Left cardiac atrium (tissue), 4 donors: Measurements from ENCODE around the gene CCDC152. TPM values are rescaled to one million over a fixed set of nuclear protein-coding genes. Genes with fewer than 3 reads are reported as not detected.
"Not testable (repeated sequence)": the region's sequence is repeated elsewhere in the genome, so short reads cannot be mapped to it uniquely, and the experiment has no call there.

Experiments
- ATAC-seq, 2 donors: fragments of 200-7000 bp; cut with Tn5 transposase; one replicate each; pipeline ENCODE4 v1.9.1; 2020; ENCODE audit warnings: mild to moderate bottlenecking in 2 of 2, moderate library complexity in 2 of 2
- DNase-seq: peaks from one replicate; pipeline ENCODE4 v3.0.0-alpha.2; 2020
- intact Hi-C, 2 donors: fragments of 100-400 bp; cut with DNase I; formaldehyde crosslinking; loops; one replicate each; pipeline versions ENCODE4 v1.14.1 to v1.15.1; 2022 to 2023
- total RNA-seq, 2 donors: library from RNA; stranded (reverse); fragmentation: NEBNext Ultra II Directional; extraction: Animal tissue kit (Norgen Biotek cat#: 25700); gene quantifications; one replicate each; pipeline ENCODE4 v1.2.1, GENCODE V29; 2021
- donor health status: DM: no; HTN: yes; CAD: no.
- donor health status: DM: no; HTN: yes; CAD: no; lungs with severe emphysema.
- donor health status: DM: yes; HTN: yes; CAD: no.
- donor health status: Dilated cardiomyopathy.

CCDC152 gene
- total RNA-seq, 2 donors from 2014 or later, result 2.3 to 2.7 TPM

DNA sequence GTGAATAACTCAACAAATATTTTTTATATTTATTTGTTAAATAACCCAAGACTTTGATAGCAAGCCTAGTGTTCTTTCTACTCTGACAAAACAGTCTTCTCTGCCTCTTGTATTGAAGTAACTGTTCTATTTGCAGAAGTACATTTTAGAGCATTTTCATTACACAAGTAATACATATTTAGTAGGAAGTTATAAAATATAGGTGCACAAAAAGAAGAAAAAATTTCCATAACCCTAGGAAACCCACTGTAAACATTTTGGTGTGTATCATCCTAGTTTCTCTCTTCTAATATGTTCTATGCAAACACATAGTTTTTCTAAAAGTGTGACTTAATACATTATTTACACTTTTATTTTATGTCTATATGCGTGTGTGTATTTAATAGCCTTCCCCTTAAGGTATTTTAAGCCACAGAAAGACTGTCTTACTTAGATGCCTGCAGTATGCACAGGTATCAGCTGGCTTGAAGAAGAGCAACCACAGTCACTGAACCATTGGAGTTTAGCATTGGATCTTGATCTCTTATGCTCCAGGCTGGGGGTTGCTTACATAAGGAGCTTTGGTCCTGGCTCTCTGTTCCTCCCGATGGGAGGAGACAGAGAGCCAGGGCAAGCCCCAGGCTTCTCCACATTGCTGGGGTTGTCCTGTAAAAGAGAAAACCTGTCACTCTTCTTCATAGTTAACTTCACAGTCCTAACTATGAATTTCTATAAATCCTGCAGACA, 51.3 kb downstream of the CCDC152 start:
- peak in 1 of 2 donors; percentile 25 for ATAC-seq
- intact Hi-C loops, result loop anchor here in 1 of 2 donors (5.0 kb wide), 1 partner anchor 84 kb away; no protein-coding TSS in a partner anchor
- DNase-seq, result no peak

DNA sequence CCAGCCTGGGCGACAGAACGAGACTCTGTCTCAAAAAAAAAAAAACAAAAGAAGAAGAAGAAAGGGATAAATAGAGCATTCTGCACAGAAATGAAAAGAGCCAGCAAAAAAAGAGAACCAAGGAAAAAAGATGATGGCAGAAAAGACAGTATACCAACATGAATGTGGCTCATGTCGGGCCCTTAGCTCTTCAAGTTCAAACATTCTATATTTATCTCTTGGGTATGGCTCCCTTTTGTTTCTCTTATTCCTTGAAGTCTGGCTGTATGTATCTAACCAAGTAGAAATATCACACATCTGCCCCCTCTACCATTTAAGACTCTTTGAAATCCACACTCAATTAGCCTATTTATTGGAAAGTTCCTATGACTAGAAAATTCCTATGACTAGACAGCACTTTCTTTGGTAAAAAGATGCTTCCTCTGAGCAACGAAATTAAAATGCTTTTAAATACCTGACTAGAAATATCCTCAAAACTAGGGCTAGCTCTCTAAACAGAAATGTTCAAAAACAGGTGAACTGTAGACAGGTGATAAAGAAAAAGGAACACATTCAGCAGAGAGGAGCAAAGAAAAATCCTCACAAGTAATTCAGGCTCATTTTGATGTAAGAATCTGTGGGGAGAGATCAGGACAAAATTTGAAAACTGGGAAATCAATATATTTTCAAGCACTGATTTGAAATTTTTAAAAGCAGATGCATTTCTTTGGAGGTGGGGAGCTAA, 52.4 kb downstream of the CCDC152 start:
- ATAC-seq, result no peak
- intact Hi-C loops, result loop anchor here in 1 of 2 donors (5.0 kb wide), 1 partner anchor 83 kb away; no protein-coding TSS in a partner anchor
- no peak for DNase-seq

DNA sequence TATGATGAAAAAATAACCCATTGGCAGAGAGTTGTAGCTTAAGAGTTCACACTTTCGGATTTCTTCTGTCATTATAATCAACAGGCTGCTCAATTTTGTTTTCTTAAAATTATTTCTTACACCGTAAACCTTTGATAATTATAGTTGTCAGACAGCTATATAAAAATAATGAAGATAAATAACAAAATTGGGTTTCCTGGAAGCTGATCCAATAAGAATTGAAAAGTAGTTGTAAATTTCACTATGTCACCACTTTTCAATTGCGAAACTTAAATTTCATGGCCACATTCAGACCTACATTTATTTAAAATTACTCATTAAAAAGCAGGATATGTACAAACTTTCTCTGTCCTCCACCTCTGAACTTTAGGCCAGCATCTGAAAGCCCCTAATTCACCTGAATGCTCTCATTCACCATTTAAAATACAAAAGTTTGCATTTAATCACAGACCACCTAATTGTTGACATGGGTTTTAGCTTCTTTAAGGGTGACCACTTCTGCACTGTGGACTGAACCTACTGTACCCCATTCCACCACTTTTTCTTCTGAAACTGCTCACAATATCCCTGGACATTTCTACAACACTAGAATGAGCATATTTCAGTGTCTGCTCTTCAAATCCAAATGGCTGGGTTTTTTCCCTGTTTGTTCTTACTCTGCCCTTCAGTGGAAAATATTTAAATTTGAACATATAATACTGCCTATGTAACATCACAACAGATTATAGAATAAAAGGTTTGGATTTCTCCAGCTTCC, 54.4 kb downstream of the CCDC152 start:
- intact Hi-C loops, result no loop called here
- DNase-seq, result no peak
- ATAC-seq, result peak; percentile 6 to 29

DNA sequence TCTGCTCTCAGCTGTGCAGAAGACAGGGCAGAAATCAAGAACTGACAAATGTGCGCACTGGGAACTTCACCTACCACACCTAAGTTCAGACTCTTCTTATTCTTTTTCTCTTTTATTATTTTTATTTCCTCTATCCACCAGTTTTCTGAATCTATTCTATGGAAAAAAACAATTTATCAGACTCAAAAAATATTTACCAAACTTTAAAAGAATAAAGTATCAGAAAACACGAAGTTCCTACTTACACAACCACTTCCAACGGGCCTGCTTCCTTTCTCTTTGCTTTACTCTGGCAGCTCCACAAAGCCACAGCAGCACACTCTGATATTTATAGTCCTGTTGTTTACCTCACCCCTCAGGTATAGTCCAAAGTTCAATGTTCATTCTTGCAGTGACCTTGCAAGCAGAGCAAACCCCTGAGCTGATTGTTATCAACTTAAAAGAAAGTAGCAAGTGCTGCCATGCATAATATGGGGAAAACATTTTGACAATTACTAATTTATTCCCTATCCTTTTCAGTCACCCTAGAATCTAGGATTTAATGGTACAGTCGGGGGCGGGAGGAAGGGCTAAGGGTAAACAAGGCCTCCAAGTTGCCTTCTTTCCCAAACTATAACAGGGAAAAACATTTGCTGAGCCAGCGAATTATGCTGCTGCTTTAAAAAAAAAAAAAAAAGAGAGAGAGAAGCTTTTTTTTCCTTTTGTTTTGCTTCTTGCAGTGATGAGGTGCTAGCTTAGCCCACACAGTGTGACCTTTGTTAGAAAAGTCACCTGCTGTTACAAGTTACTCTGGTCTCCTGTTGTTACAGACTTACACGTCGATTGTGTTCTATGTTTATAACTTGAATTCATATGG, 55.2 kb downstream of the CCDC152 start, which contains the start of gene SELENOP:
Gene SELENOP, minus strand, starts transcription at position 302 of the 856 bp plus-strand sequence. CDS start 3,539 bp downstream, outside the sequence.
- DNase-seq (peak; percentile 59), ATAC-seq (peak; percentile 94 to 96)
- intact Hi-C loops, result no loop called here

DNA sequence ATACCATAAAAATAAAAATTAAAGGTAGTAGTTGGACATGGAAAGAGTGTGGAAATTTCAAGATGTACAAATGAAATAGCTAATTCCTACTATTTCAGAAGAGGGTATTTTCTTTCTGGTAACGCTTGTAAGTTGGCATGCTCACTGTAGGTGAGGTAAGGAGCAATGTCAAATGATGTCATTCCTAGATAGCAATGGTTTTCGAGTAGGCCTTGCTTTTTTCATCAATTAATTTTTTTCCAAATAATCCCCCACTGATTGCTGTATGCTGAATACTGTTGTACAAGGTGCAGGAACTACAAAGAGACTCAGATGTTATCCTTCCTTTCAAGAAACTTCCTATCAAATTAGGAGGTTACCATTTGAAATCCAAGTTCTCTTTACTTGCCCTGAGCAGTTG, 56.0 kb downstream of the CCDC152 start:
- intact Hi-C loops, result no loop called here
- ATAC-seq (no peak), DNase-seq (no peak)

DNA sequence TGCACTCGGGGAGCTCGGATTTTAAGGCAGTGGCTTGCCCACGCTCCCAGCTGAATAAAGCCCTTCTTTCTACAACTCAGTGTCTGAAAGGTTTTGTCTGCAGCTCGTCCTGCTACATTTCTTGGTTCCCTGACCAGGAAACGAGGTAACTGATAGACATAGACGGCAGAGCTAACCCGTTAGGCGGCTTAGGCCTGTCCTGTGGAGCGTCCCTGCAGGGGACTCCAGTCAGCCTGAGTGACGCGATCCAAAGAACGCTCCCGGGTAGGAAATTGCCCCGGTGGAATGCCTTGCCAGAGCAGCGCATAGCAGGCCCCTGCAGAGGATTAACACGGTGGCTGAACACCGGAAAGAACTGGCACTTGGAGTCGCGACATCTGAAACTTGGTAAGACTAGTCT, 56.9 kb downstream of the CCDC152 start:
- peak in 1 of 2 donors; percentile 41 for ATAC-seq

DNA sequence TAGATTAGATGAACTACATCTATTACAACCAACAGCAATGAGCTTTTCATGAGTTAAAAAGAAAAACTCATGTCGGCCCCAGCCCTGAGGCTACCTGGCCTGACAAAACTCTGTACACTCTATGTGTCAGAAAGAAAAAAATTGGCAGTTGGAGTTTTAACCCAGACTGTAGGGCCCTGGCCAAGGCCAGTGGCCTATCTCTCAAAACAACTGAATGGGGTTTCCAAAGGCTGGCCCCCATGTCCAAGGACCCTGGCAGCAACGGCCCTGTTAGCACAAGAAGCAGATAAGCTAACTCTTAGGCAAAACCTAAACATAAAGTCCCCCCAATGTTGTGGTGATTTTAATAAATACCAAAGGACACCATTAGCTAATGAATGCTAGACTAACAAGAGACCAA, 59.9 kb downstream of the CCDC152 start:
- ATAC-seq, DNase-seq, intact Hi-C loops: not testable (repeated sequence)

More for the DNA sequence above, 56.9 kb downstream of the CCDC152 start:
- intact Hi-C loops, result no loop called here
- peak; percentile 22 for DNase-seq

DNA sequence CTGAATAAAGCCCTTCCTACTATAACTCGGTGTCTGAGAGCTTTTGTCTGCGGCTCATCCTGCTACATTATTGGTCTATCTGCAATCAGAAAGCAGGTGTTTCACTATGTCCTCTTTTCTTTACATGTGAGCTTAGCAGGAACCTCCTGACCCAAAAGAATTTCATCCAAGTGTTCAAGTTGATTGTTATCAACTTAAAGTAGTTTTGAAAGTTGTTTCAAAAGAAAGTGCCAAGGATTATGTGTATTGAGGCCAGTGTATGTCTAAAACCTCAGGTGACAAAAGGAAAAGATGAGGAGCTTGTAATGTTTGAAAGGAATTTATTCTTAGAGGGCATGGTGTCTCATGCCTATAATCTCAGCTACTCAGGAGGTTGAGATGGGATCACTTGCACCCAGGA, 63.1 kb downstream of the CCDC152 start:
- no peak for DNase-seq
- intact Hi-C loops, result no loop called here
- ATAC-seq, result no peak

DNA sequence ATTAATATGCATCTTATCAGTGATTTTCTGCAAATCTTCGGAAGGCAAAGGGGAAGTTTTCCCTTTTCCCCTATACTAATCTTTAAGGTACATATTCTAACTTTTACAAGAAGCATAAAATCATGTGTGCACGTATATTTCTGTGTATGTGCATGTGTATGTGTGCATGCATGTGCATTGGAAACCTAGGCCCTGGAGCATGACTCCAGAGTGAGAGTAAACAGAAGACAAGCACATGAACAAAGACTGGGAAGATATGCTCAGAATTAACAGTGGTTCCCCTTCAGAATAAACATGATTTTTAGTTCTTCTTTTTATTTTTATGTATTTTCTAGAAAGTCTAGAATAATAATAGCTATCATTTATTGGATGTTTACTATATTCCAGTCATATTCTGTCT, 65.9 kb downstream of the CCDC152 start:
- ATAC-seq (no peak), DNase-seq (no peak)
- intact Hi-C loops, result no loop called here

DNA sequence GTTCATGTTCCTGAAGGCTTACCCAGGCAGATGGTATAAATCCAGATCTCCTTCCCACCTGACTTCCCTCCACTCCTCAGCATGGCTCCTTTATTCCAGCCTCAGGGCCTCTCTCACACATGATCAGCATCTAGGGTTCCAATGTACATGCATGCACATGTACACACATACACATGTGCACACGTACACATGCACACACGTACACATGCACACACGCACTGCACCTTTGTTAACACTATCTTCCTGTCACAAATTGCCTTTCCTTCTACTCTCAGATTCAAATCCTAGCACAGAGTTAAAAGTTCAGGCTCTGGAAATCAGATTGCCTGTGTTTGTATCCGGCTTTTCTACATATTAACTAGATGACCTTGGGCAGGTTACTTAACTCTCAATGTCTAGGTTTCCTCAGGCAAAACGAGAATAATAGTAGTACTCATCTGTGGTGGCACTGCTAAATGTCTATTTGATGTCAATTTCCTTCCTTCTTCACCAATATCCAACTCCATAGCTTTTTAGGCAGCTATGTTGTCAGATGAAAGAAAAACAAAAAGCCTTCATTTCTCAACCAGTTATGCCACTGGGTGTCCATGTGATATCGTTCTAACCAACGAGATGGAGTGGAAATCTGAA, 67.8 kb downstream of the CCDC152 start:
- DNase-seq (no peak), ATAC-seq (no peak)
- intact Hi-C loops, result no loop called here

DNA sequence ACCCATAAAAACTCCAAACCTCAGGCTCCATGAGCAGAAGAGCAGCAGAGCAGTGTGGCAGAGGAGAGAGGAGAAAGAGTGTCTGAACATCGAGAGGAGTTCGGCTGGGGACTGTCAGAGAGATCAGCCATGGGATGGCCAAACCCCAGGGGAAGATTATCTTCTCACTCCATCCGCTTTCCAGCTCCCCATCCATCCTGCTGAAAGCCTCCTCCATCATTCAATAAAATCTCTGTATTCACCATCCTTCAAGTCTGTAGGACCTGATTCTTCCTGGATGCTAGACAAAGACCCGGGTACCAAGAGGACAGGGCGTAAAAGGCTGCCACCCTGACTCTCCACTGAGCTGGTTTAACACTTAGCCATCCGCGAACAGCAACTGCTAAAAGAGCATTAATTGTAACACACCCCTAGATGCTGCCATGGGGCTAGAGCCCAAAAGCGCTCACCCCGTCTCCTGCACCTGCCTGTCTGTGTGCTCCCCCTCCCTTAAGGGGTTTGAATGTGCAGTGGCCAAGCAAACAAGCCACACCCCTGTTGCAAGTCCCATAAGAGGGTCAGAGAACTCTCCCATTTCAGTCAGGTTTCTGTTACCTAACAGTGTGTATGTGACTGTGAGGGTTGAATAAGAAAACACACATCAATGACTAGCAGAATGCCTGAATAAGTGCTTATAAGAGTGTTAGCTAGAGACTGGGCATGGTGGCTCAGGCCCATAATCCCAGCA, 69.0 kb downstream of the CCDC152 start:
- intact Hi-C loops, result no loop called here
- ATAC-seq, result no peak
- no peak for DNase-seq

DNA sequence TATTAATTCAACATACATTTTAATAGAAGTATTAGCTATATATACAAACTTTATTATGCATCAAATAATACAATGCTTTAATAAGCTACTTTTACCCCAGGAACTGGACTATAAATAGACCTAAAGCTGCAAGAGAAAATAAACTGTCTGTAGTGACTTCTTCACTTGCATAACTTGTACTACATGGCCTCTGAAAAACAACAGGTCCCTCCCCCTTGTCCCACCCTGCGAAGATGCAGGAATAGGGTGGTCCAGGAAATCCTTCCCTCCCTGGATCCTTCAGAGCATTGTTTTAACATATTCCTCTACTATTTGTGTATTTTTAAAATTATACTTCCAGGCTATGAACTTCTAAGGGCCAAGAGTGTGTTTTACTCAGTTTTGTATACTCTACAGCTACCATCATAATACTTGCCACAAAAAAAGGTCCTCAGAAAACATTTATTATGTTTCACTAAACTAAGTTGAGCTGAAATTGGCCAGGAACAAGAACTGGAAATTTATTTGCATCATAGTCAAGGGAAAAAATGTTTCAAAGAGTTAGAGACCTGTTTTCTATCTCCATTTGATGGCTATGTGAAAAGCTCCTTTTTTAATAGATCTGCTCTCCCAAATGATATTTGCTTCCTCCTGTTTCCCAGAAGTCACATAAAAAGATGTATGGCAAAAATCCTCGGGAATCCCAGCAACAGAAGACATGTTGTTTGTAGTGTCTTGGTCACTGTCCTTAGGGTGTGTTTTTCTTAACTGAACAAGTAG, 70.3 kb downstream of the CCDC152 start:
- intact Hi-C loops, result no loop called here
- DNase-seq (no peak), ATAC-seq (no peak)

DNA sequence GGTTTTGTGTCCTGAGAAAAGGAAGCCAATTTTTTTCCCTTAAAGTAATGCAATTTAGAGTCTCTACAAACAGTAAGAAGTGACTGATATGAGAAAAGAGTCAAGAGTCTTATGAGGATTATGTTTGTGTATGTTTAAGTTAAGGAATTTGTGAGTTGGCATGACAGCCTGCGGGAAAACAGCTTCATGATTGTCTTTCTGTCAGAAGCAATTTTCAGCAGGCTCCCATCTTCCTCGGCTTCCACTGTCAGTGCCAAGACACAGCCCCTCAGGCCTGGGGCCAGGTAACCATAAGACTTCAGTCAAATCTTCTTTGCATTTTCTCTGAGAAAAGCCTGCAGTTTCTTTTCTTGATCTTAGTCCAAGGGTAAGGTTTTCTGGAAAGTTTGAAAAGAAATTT, 72.1 kb downstream of the CCDC152 start:
- intact Hi-C loops, result no loop called here
- ATAC-seq (no peak), DNase-seq (no peak)

DNA sequence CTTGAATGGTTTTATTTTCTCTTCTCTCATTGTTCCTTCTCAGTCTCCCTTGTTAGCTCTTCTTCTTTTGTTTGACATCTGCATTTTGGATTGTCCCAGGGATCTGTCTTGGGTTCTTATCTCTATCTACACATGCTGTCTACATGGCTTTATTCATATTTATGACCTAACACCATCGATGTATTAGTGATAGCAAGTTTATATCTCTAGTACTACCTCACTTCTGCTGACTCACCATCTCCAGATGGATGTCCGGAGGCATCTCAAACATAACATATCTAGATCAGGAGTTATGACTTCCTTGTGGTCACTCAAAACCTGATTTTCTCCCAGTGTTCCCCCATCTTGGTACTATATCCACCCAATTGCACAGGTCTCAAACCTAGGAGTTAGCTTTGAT, 74.3 kb downstream of the CCDC152 start:
- ATAC-seq (no peak), DNase-seq (no peak)
- intact Hi-C loops, result no loop called here

DNA sequence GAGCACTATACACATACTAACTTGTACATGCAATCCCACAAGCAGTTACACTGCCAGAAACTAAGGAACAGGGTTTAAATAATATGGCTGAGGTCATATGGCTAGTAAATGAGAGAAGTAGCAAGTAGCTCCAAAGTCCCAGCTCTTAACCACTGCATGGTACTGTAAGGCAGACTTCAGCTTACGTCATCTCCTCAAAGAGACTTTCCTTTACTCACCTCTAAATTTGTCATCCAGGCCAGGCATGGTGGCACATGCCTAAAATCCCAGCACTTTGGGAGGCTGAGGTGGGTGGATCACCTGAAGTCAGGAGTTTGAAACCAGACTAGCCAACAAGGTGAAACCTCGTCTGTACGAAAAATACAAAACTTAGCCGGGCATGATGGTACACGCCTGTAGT, 75.4 kb downstream of the CCDC152 start:
- intact Hi-C loops, result no loop called here
- no peak for ATAC-seq
- no peak for DNase-seq

DNA sequence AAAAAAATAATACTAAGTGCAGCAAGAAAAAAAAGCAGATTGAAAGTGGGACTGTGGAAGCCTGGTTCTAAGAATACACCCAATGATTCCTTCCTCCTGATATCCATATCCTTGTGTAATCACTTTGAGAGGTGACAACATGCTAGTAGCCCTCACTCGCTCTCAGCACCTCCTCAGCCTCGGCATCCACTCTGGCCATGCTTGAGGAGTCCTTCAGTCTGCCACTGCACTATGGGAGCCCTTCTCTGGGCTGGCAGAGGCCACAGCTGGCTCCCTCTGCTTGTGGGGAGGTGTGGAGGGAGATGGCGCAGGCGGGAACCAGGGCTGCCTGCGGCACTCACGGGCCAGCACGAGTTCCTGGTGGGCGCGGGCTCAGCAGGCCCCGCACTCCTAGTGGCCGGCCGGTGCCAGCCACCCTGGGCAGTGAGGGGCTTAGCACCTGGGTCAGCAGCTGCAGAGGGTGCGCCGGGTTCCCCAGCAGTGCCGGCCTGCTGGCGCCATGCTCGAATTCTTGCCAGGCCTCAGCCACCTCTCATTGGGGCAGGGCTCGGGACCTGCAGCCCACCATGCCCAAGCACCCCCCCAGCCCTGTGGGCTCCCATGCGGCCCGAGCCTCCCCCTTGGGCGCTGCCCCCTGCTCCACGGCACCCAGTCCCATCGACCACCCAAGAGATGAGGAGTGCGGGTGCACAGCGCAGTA, 79.6 kb downstream of the CCDC152 start:
- DNase-seq (no peak), ATAC-seq (no peak)
- intact Hi-C loops, result no loop called here
